T-helper 9 cell (primary cell): Measurements from ENCODE around the gene LIMS2.

Source experiments
- DNase-seq: peaks from one replicate; pipeline ENCODE4 v3.0.0-alpha.2; 2020

Gene LIMS2

GRCh38 chr2:127644066-127645025 is 31.0 kb downstream of the LIMS2 start:
- DNase-seq: no peak

GRCh38 chr2:127643439-127644065 is 31.8 kb downstream of the LIMS2 start:
- DNase-seq: no peak

GRCh38 chr2:127642706-127643438 is 32.5 kb downstream of the LIMS2 start:
- no peak for DNase-seq

- DNase-seq: peak; percentile 37
Observed at GRCh38 chr2:127641846-127642507, 33.4 kb downstream of the LIMS2 start.

GRCh38 chr2:127641133-127641532 is 34.2 kb downstream of the LIMS2 start:
- DNase-seq: no peak

- no peak for DNase-seq
Observed at GRCh38 chr2:127640082-127641072, 35.0 kb downstream of the LIMS2 start.

- DNase-seq: no peak
Observed at GRCh38 chr2:127639111-127639474, 36.2 kb downstream of the LIMS2 start.

- no peak for DNase-seq
Observed at GRCh38 chr2:127638361-127639110, 36.8 kb downstream of the LIMS2 start.

GRCh38 chr2:127637725-127638252 is 37.5 kb downstream of the LIMS2 start:
- DNase-seq: no peak

GRCh38 chr2:127637236-127637630 is 38.1 kb downstream of the LIMS2 start:
- no peak for DNase-seq

GRCh38 chr2:127636248-127637235 is 38.8 kb downstream of the LIMS2 start:
- DNase-seq: no peak

GRCh38 chr2:127635380-127636237 is 39.7 kb downstream of the LIMS2 start:
- DNase-seq: no peak

- no peak for DNase-seq
Observed at GRCh38 chr2:127634626-127635379, 40.5 kb downstream of the LIMS2 start.

GRCh38 chr2:127634066-127634617 is 41.2 kb downstream of the LIMS2 start:
- DNase-seq: no peak

GRCh38 chr2:127633556-127634065 is 41.7 kb downstream of the LIMS2 start:
- DNase-seq: no peak

GRCh38 chr2:127632592-127633489 is 42.5 kb downstream of the LIMS2 start:
- DNase-seq: no peak
